ENCODE results near the gene SLC9C2. TPM values are rescaled to one million over a fixed set of nuclear protein-coding genes. Genes with fewer than 3 reads are reported as not detected.
"Not testable (repeated sequence)": the region's sequence is repeated elsewhere in the genome, so short reads cannot be mapped to it uniquely, and the experiment has no call there.

The SLC9C2 gene
- total RNA-seq, 4 donors from 2014 or later = not detected

- no peak for DNase-seq
- no peaks in the 10 kb centered on the region for H3K4me1 ChIP-seq
- no peak overlapping the region for H3K27ac ChIP-seq
- intact Hi-C loops (cut with DNase I; ENCODE audit: low total_unique reads) = no loop called here
- no peak overlapping the region for H3K4me3 ChIP-seq
- no peaks in the 10 kb centered on the region for H3K9me3 ChIP-seq
- H3K36me3 ChIP-seq = no peaks in the 10 kb centered on the region
- 38 to 43% methylated on average over 2 of the region's 2 CpGs for WGBS, 2 donors (ENCODE audit: low coverage in 1 of 2)
- in situ Hi-C loops (cut with MboI; ENCODE audit: low pct_ligation_motif_present in 1 of 4, low pct_unique_long_range_greater_than_20kb in 1 of 4, low sequenced_read_pairs in 3 of 4) = no loop called here
- no peaks in the 10 kb centered on the region for H3K27me3 ChIP-seq
- TF ChIP-seq POLR2A (IDR thresholded peaks at IDR 0.05) (no peak), CTCF (IDR thresholded peaks at IDR 0.05) (no peak), POLR2AphosphoS5 (IDR thresholded peaks at IDR 0.05) (no peak), EP300 (IDR thresholded peaks at IDR 0.05; ENCODE audit: low read depth) (no peak)
These were observed 36.2 kb upstream of the SLC9C2 start for GRCh38 chr1:173639102-173639501.

- 59 to 82% methylated on average over 5 to 12 of the region's 12 CpGs for WGBS, 2 donors (ENCODE audit: low coverage in 1 of 2)
- H3K4me3 ChIP-seq = no peak overlapping the region
- no peaks in the 10 kb centered on the region for H3K27me3 ChIP-seq
- TF ChIP-seq POLR2AphosphoS5 (IDR thresholded peaks at IDR 0.05) = no peak
- TF ChIP-seq POLR2A (IDR thresholded peaks at IDR 0.05) = no peak
- TF ChIP-seq CTCF (IDR thresholded peaks at IDR 0.05) = no peak
- TF ChIP-seq EP300 (IDR thresholded peaks at IDR 0.05; ENCODE audit: low read depth) = no peak
- intact Hi-C loops (cut with DNase I; ENCODE audit: low total_unique reads) (no loop called here), in situ Hi-C loops (cut with MboI; ENCODE audit: low pct_ligation_motif_present in 1 of 4, low pct_unique_long_range_greater_than_20kb in 1 of 4, low sequenced_read_pairs in 3 of 4) (no loop called here)
- no peaks in the 10 kb centered on the region for H3K4me1 ChIP-seq
- H3K9me3 ChIP-seq = no peaks in the 10 kb centered on the region
- no peaks in the 10 kb centered on the region for H3K36me3 ChIP-seq
- no peak for DNase-seq
- no peak overlapping the region for H3K27ac ChIP-seq
These were observed 35.5 kb upstream of the SLC9C2 start for GRCh38 chr1:173638043-173639021.

GRCh38 chr1:173637236-173638042, 34.6 kb upstream of the SLC9C2 start:
- DNase-seq; H3K27ac ChIP-seq; H3K9me3 ChIP-seq; H3K4me1 ChIP-seq; H3K36me3 ChIP-seq; in situ Hi-C loops (cut with MboI; ENCODE audit: low pct_ligation_motif_present in 1 of 4, low pct_unique_long_range_greater_than_20kb in 1 of 4, low sequenced_read_pairs in 3 of 4); H3K27me3 ChIP-seq; H3K4me3 ChIP-seq; intact Hi-C loops (cut with DNase I; ENCODE audit: low total_unique reads): not testable (repeated sequence)
- 60 to 86% methylated on average over 1 to 6 of the region's 6 CpGs for WGBS, 2 donors (ENCODE audit: low coverage in 1 of 2)

GRCh38 chr1:173635116-173635515, 32.2 kb upstream of the SLC9C2 start, which contains the start of gene TEX50:
TEX50 (plus strand) TSS chr1:173635338; CDS start chr1:173635522, 184 bp downstream.
- Histone ChIP-seq H3K4me1 (no peaks in the 10 kb centered on the region), H3K9me3 (no peaks in the 10 kb centered on the region), H3K4me3 (no peak within 1 kb of the TSS), H3K36me3 (no peaks in the 10 kb centered on the region), H3K27me3 (no peaks in the 10 kb centered on the region), H3K27ac (no peak within 1 kb of the TSS)
- WGBS, 2 donors (ENCODE audit: low coverage in 1 of 2) = 86 to 87% methylated on average over 1 of the region's 1 CpG
- intact Hi-C loops (cut with DNase I; ENCODE audit: low total_unique reads) (no loop called here), in situ Hi-C loops (cut with MboI; ENCODE audit: low pct_ligation_motif_present in 1 of 4, low pct_unique_long_range_greater_than_20kb in 1 of 4, low sequenced_read_pairs in 3 of 4) (no loop called here)
- TF ChIP-seq POLR2A (IDR thresholded peaks at IDR 0.05) (no peak), POLR2AphosphoS5 (IDR thresholded peaks at IDR 0.05) (no peak), EP300 (IDR thresholded peaks at IDR 0.05; ENCODE audit: low read depth) (no peak), CTCF (IDR thresholded peaks at IDR 0.05) (no peak)
- no peak for DNase-seq
